OCI-LY3 (cell line): ENCODE measurements around the gene DLX5.
"Not testable (repeated sequence)": the region's sequence is repeated elsewhere in the genome, so short reads cannot be mapped to it uniquely, and the experiment has no call there.

ENCODE experiments used
- H2AFZ ChIP-seq: fragments of 200-600, 300-600 bp; shearing (Covaris generic); 2 replicates; pipeline ENCODE4 v1.6.0; 2014; ENCODE audit warnings: antibody characterized with exemption, low read depth, low read length
- H3K27ac ChIP-seq: fragments of 200-600, 300-600 bp; sonication (generic); 2 replicates; pipeline ENCODE4 v1.5.1; 2014; ENCODE audit warnings: mild to moderate bottlenecking, low read length, moderate library complexity, mixed read lengths
- H3K27me3 ChIP-seq: fragments of 200-600, 300-600 bp; sonication (generic); 2 replicates; pipeline ENCODE4 v1.6.1; 2014; ENCODE audit warnings: low read depth, low read length, mixed read lengths
- H3K36me3 ChIP-seq: fragments of 200-600, 300-600 bp; sonication (generic); replicated peaks from 2 replicates; pipeline ENCODE3; 2014; ENCODE audit warnings: low read depth, low read length, mixed read lengths
- H3K4me1 ChIP-seq: fragments of 300-600, 200-600 bp; sonication (generic); 2 replicates; pipeline ENCODE4 v1.6.1; 2014; ENCODE audit warnings: low read length, mixed read lengths
- H3K4me2 ChIP-seq: fragments of 200-600, 300-600 bp; sonication (generic); 2 replicates; pipeline ENCODE4 v1.6.1; 2014; ENCODE audit warnings: low read length, mixed read lengths
- H3K4me3 ChIP-seq: fragments of 300-600, 200-600 bp; sonication (generic); 2 replicates; pipeline ENCODE4 v1.5.1; 2014; ENCODE audit warnings: antibody characterized with exemption, mild to moderate bottlenecking, low read length, moderate library complexity
- H3K79me2 ChIP-seq: fragments of 300-600, 200-600 bp; shearing (Covaris generic); 2 replicates; pipeline ENCODE4 v1.6.1; 2014; ENCODE audit warnings: mild to moderate bottlenecking, low read length, mixed read lengths
- H3K9ac ChIP-seq: fragments of 300-600, 200-600 bp; shearing (Covaris generic); 2 replicates; pipeline ENCODE4 v1.6.0; 2014; ENCODE audit warnings: mild to moderate bottlenecking, low read length, moderate library complexity
- H3K9me3 ChIP-seq: fragments of 200-600, 300-600 bp; shearing (Covaris generic); 2 replicates; pipeline ENCODE4 v1.6.1; 2014; ENCODE audit warnings: low read length, mixed read lengths; ENCODE audit not compliant: insufficient read depth
- H4K20me1 ChIP-seq: fragments of 200-600, 300-600 bp; sonication (generic); 2 replicates; pipeline ENCODE4 v1.6.1; 2016; ENCODE audit warnings: low read length, mixed read lengths; ENCODE audit not compliant: insufficient read depth
- CTCF ChIP-seq: fragments of 200-600, 300-600 bp; sonication (generic); IDR thresholded peaks from 2 replicates; pipeline ENCODE4 v1.5.1; 2014; ENCODE audit warnings: antibody characterized with exemption, low read length, low read depth
- EZH2phosphoT487 ChIP-seq: fragments of 200-600 bp; shearing (Covaris generic); IDR thresholded peaks from 2 replicates; pipeline ENCODE4 v1.6.1; 2018; ENCODE audit warnings: antibody characterized with exemption, mixed run types, low read depth

DLX5 gene

GRCh38 chr7:97043281-97043680, 18.6 kb upstream of the DLX5 start:
- Histone ChIP-seq H2AFZ (no peak overlapping the region), H3K4me2 (no peak overlapping the region), H4K20me1 (no peaks in the 10 kb centered on the region), H3K79me2 (no peaks in the 10 kb centered on the region), H3K27ac (no peak overlapping the region), H3K9ac (no peak overlapping the region), H3K36me3 (no peaks in the 10 kb centered on the region), H3K27me3 (peaks cover 27% of the 10 kb centered on the region), H3K4me1 (no peaks in the 10 kb centered on the region), H3K9me3 (no peaks in the 10 kb centered on the region), H3K4me3 (no peak overlapping the region)
- TF ChIP-seq EZH2phosphoT487 (no peak), CTCF (no peak)

- no peak overlapping the region for H3K9ac ChIP-seq
- H3K4me2 ChIP-seq = no peak overlapping the region
- H4K20me1 ChIP-seq = no peaks in the 10 kb centered on the region
- H3K79me2 ChIP-seq = no peaks in the 10 kb centered on the region
- H3K9me3 ChIP-seq = no peaks in the 10 kb centered on the region
- H3K36me3 ChIP-seq = no peaks in the 10 kb centered on the region
- no peak overlapping the region for H3K4me3 ChIP-seq
- no peak overlapping the region for H3K27ac ChIP-seq
- no peaks in the 10 kb centered on the region for H3K4me1 ChIP-seq
- TF ChIP-seq CTCF = no peak
- no peak for TF ChIP-seq EZH2phosphoT487
- peaks cover 21% of the 10 kb centered on the region for H3K27me3 ChIP-seq
- H2AFZ ChIP-seq = no peak overlapping the region
Observed at GRCh38 chr7:97039374-97040065, 14.9 kb upstream of the DLX5 start.

GRCh38 chr7:97034213-97034852, 9.7 kb upstream of the DLX5 start:
- H3K9ac ChIP-seq, H3K4me1 ChIP-seq, H3K4me2 ChIP-seq, H3K79me2 ChIP-seq, H3K4me3 ChIP-seq, H3K36me3 ChIP-seq, H4K20me1 ChIP-seq, H3K27me3 ChIP-seq, H2AFZ ChIP-seq, H3K27ac ChIP-seq, H3K9me3 ChIP-seq: not testable (repeated sequence)

- Histone ChIP-seq H3K27ac (no peak overlapping the region), H3K9me3 (no peaks in the 10 kb centered on the region), H4K20me1 (no peaks in the 10 kb centered on the region), H3K36me3 (no peaks in the 10 kb centered on the region), H3K4me2 (peak overlapping the region; percentile 64), H3K79me2 (no peaks in the 10 kb centered on the region), H3K4me3 (peak overlapping the region; percentile 54), H3K27me3 (no peaks in the 10 kb centered on the region), H3K9ac (peak overlapping the region; percentile 5; the same call in 1 of the 2 replicates), H2AFZ (peak overlapping the region; percentile 61), H3K4me1 (peaks cover 6% of the 10 kb centered on the region; the same call in 1 of the 2 replicates)
- no peak for TF ChIP-seq EZH2phosphoT487
- TF ChIP-seq CTCF = peak; percentile 91
Observed at GRCh38 chr7:97027427-97028234, 3.0 kb upstream of the DLX5 start.
